ENCODE results near the gene DESI1. TPM values are rescaled to one million over a fixed set of nuclear protein-coding genes. Genes with fewer than 3 reads are reported as not detected.

The DESI1 gene
- total and polyA plus RNA-seq, 2 of the 13 experiments (the other 11 are each of a cell fraction or from before 2014, with no cell fraction given), result 21.6 to 29.2 TPM

DNA sequence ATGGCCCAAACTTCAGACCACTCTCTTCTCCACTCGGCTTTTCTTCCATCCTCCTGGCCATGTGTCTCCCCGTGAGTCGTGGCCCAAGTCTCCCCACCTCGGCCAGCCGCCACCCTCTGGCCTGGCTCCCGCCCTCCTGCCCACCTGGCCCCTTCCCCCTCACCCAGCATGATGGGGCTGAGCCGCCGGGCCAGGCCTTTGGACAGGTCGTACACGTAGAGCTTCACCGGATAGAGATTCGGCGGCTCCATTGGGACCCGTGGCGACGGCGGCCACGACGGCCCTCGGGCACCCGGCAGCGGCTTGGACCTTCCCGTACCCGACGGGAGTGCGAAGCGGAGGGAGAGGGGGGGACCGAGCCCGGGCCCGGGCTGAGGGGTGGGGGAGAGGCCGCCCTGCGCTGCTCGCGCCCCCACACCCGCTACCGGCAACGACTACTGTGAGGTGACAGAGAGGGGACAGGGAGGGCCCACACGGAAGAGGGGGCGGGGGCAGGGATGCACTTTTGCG is at the start of gene DESI1 (continued):
- TF ChIP-seq ZNF20 (CRISPR knock-in tag; IDR thresholded peaks at IDR 0.05) (no peak), ZNF569 (CRISPR knock-in tag; IDR thresholded peaks at IDR 0.05; ENCODE audit: borderline replicate concordance) (no peak), BORCS8-MEF2B (CRISPR knock-in tag; IDR thresholded peaks at IDR 0.05) (no peak), KMT2B (CRISPR knock-in tag; IDR thresholded peaks at IDR 0.05) (0 out of 2 replicates have a peak, but pooled peaks have one; percentile 57), ZNF143 (CRISPR knock-in tag; IDR thresholded peaks at IDR 0.05) (no peak), TBX3 (IDR thresholded peaks at IDR 0.05; ENCODE audit: borderline replicate concordance) (no peak), ZNF605 (CRISPR knock-in tag; IDR thresholded peaks at IDR 0.05) (no peak), ZKSCAN5 (CRISPR knock-in tag; IDR thresholded peaks at IDR 0.05) (no peak), NFIC (IDR thresholded peaks at IDR 0.05; ENCODE audit: low read length) (no peak), BCL6 (CRISPR knock-in tag; IDR thresholded peaks at IDR 0.05) (no peak), KDM6A (CRISPR knock-in tag; IDR thresholded peaks at IDR 0.05; ENCODE audit: low read depth) (no peak), ZEB1 (IDR thresholded peaks at IDR 0.05; ENCODE audit: insufficient replicate concordance, low read depth) (no peak), ATF1 (CRISPR knock-in tag; IDR thresholded peaks at IDR 0.05) (no peak), ZNF672 (CRISPR knock-in tag; IDR thresholded peaks at IDR 0.05) (no peak), YEATS4 (CRISPR knock-in tag; IDR thresholded peaks at IDR 0.05; ENCODE audit: borderline replicate concordance) (no peak; the same call in 1 of the 2 replicates), ZNF235 (CRISPR knock-in tag; IDR thresholded peaks at IDR 0.05; ENCODE audit: borderline replicate concordance) (peak; percentile 81; the same call in 1 of the 2 replicates)
- TF ChIP-seq, protein P1, sequence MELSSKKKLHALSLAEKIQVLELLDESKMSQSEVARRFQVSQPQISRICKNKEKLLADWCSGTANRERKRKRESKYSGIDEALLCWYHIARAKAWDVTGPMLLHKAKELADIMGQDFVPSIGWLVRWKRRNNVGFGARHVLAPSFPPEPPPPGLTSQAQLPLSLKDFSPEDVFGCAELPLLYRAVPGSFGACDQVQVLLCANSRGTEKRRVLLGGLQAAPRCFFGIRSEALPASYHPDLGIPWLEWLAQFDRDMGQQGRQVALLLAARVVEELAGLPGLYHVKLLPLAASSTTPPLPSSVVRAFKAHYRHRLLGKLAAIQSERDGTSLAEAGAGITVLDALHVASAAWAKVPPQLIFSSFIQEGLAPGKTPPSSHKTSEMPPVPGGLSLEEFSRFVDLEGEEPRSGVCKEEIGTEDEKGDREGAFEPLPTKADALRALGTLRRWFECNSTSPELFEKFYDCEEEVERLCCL (CRISPR knock-in tag; IDR thresholded peaks at IDR 0.05; ENCODE audit: borderline replicate concordance), result no peak
- TF ChIP-seq, protein P2, sequence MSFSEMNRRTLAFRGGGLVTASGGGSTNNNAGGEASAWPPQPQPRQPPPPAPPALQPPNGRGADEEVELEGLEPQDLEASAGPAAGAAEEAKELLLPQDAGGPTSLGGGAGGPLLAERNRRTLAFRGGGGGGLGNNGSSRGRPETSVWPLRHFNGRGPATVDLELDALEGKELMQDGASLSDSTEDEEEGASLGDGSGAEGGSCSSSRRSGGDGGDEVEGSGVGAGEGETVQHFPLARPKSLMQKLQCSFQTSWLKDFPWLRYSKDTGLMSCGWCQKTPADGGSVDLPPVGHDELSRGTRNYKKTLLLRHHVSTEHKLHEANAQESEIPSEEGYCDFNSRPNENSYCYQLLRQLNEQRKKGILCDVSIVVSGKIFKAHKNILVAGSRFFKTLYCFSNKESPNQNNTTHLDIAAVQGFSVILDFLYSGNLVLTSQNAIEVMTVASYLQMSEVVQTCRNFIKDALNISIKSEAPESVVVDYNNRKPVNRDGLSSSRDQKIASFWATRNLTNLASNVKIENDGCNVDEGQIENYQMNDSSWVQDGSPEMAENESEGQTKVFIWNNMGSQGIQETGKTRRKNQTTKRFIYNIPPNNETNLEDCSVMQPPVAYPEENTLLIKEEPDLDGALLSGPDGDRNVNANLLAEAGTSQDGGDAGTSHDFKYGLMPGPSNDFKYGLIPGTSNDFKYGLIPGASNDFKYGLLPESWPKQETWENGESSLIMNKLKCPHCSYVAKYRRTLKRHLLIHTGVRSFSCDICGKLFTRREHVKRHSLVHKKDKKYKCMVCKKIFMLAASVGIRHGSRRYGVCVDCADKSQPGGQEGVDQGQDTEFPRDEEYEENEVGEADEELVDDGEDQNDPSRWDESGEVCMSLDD (CRISPR knock-in tag; IDR thresholded peaks at IDR 0.05; ENCODE audit: borderline replicate concordance), result no peak
- TF ChIP-seq, protein P3, sequence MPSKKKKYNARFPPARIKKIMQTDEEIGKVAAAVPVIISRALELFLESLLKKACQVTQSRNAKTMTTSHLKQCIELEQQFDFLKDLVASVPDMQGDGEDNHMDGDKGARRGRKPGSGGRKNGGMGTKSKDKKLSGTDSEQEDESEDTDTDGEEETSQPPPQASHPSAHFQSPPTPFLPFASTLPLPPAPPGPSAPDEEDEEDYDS (CRISPR knock-in tag; IDR thresholded peaks at IDR 0.05), result no peak
- TF ChIP-seq, protein P4, sequence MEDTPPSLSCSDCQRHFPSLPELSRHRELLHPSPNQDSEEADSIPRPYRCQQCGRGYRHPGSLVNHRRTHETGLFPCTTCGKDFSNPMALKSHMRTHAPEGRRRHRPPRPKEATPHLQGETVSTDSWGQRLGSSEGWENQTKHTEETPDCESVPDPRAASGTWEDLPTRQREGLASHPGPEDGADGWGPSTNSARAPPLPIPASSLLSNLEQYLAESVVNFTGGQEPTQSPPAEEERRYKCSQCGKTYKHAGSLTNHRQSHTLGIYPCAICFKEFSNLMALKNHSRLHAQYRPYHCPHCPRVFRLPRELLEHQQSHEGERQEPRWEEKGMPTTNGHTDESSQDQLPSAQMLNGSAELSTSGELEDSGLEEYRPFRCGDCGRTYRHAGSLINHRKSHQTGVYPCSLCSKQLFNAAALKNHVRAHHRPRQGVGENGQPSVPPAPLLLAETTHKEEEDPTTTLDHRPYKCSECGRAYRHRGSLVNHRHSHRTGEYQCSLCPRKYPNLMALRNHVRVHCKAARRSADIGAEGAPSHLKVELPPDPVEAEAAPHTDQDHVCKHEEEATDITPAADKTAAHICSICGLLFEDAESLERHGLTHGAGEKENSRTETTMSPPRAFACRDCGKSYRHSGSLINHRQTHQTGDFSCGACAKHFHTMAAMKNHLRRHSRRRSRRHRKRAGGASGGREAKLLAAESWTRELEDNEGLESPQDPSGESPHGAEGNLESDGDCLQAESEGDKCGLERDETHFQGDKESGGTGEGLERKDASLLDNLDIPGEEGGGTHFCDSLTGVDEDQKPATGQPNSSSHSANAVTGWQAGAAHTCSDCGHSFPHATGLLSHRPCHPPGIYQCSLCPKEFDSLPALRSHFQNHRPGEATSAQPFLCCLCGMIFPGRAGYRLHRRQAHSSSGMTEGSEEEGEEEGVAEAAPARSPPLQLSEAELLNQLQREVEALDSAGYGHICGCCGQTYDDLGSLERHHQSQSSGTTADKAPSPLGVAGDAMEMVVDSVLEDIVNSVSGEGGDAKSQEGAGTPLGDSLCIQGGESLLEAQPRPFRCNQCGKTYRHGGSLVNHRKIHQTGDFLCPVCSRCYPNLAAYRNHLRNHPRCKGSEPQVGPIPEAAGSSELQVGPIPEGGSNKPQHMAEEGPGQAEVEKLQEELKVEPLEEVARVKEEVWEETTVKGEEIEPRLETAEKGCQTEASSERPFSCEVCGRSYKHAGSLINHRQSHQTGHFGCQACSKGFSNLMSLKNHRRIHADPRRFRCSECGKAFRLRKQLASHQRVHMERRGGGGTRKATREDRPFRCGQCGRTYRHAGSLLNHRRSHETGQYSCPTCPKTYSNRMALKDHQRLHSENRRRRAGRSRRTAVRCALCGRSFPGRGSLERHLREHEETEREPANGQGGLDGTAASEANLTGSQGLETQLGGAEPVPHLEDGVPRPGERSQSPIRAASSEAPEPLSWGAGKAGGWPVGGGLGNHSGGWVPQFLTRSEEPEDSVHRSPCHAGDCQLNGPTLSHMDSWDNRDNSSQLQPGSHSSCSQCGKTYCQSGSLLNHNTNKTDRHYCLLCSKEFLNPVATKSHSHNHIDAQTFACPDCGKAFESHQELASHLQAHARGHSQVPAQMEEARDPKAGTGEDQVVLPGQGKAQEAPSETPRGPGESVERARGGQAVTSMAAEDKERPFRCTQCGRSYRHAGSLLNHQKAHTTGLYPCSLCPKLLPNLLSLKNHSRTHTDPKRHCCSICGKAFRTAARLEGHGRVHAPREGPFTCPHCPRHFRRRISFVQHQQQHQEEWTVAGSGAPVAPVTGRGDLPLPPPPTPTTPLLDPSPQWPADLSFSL (CRISPR knock-in tag; IDR thresholded peaks at IDR 0.05), result no peak

Measured in HepG2 (cell line).